PC-3 (cell line): ENCODE measurements around the gene CACNA1C. TPM values are rescaled to one million over a fixed set of nuclear protein-coding genes. Genes with fewer than 3 reads are reported as not detected.

Experiments
- ATAC-seq: fragments of 200-7000 bp; cut with Tn5 transposase; 2 replicates; pipeline ENCODE4 v1.9.1; 2020; ENCODE audit warnings: mild to moderate bottlenecking, moderate library complexity
- BruUV-seq: library from RNA; stranded (reverse); fragments of 400-500 nt; replicated peaks from 2 replicates; lab custom pipeline; 2021; lab: Mats Ljungman, UMichigan
- CTCF ChIA-PET: fragments of 300-600 bp; sonication (Branson Sonifier 250); formaldehyde crosslinking; loops from one replicate; lab custom pipeline; 2022; ENCODE audit warnings: antibody characterized with exemption; lab: Charles Lee
- POLR2A ChIA-PET: fragments of 300-600 bp; sonication (Branson Sonifier 250); formaldehyde crosslinking; loops from one replicate; lab custom pipeline; 2022; ENCODE audit warnings: antibody characterized with exemption; ENCODE audit not compliant: unreplicated experiment; lab: Charles Lee
- DNase-seq: peaks from one replicate; pipeline ENCODE4 v3.0.0-alpha.2; 2015
- H2AFZ ChIP-seq: fragments of 300-600 bp; sonication (generic); 2 replicates; pipeline ENCODE4 v1.6.0; 2016; ENCODE audit warnings: antibody characterized with exemption, low read length
- H3F3A ChIP-seq: fragments of 300-600 bp; sonication (generic); one replicate; pipeline ENCODE4 v1.6.0; 2017; ENCODE audit warnings: antibody characterized with exemption, low read length, control low read depth, mild to moderate bottlenecking; ENCODE audit not compliant: unreplicated experiment
- H3K27ac ChIP-seq: fragments of 300-600 bp; sonication (generic); 2 replicates; pipeline ENCODE4 v1.5.1; 2016; ENCODE audit warnings: mild to moderate bottlenecking, low read length
- H3K27me3 ChIP-seq: fragments of 300-600 bp; sonication (generic); 2 replicates; pipeline ENCODE4 v1.6.1; 2016; ENCODE audit warnings: low read length, mixed read lengths
- H3K36me3 ChIP-seq: fragments of 300-600 bp; sonication (generic); 2 replicates; pipeline ENCODE4 v1.6.1; 2016; ENCODE audit warnings: low read depth, mixed run types, low read length, mixed read lengths
- H3K4me1 ChIP-seq: fragments of 300-600 bp; sonication (generic); 2 replicates; pipeline ENCODE4 v1.5.1; 2016; ENCODE audit warnings: low read length; ENCODE audit not compliant: insufficient read depth
- H3K4me2 ChIP-seq: fragments of 300-600 bp; sonication (generic); 2 replicates; pipeline ENCODE4 v1.6.0; 2016; ENCODE audit warnings: low read length
- H3K4me3 ChIP-seq: fragments of 300-600 bp; sonication (generic); 2 replicates; pipeline ENCODE4 v1.5.1; 2016; ENCODE audit warnings: mild to moderate bottlenecking, low read length, mixed read lengths
- H3K79me2 ChIP-seq: fragments of 300-600 bp; sonication (generic); 2 replicates; pipeline ENCODE4 v1.6.1; 2017; ENCODE audit warnings: low read length, mixed read lengths
- H3K9ac ChIP-seq: fragments of 300-600 bp; sonication (generic); 2 replicates; pipeline ENCODE4 v1.6.0; 2016; ENCODE audit warnings: mild to moderate bottlenecking, low read length
- H3K9me2 ChIP-seq: fragments of 300-600 bp; sonication (generic); replicated peaks from 2 replicates; pipeline ENCODE4 v1.6.1; 2016; ENCODE audit warnings: mixed run types, low read length, mixed read lengths
- H3K9me3 ChIP-seq: fragments of 300-600 bp; sonication (generic); 2 replicates; pipeline ENCODE4 v1.6.1; 2016; ENCODE audit warnings: low read length, mixed read lengths
- H4K20me1 ChIP-seq: fragments of 300-600 bp; sonication (generic); 2 replicates; pipeline ENCODE4 v1.6.1; 2016; ENCODE audit warnings: low read length, mixed read lengths
- EZH2 ChIP-seq: fragments of 300-600 bp; sonication (generic); IDR thresholded peaks from one replicate; pipeline ENCODE4 v1.6.1; 2017; ENCODE audit warnings: antibody characterized with exemption, mild to moderate bottlenecking, low read length; ENCODE audit not compliant: unreplicated experiment
- EZH2phosphoT487 ChIP-seq: fragments of 300-600 bp; sonication (generic); IDR thresholded peaks from 2 replicates; pipeline ENCODE4 v1.6.1; 2018; ENCODE audit warnings: mild to moderate bottlenecking, antibody characterized with exemption, low read length, borderline replicate concordance
- intact Hi-C: fragments of 100-400 bp; cut with micrococcal nuclease; formaldehyde crosslinking; loops from 2 replicates; pipeline ENCODE4 v1.9.0; 2023
- total RNA-seq: library from RNA; depleted of rRNA; stranded (reverse); fragments of >200 nt; gene quantifications from 2 replicates; pipeline ENCODE4 v1.2.3, GENCODE V29; 2014
- TF ChIP-seq, protein P1 (sequence below): fragments of 300-600 bp; sonication (generic); conservative IDR thresholded peaks from 2 replicates; pipeline ENCODE4 v1.5.1; 2017; ENCODE audit warnings: antibody characterized with exemption, low read depth, mild to moderate bottlenecking, low read length

CACNA1C gene
- total RNA-seq, 1 experiment from 2014 or later = not detected

DNA sequence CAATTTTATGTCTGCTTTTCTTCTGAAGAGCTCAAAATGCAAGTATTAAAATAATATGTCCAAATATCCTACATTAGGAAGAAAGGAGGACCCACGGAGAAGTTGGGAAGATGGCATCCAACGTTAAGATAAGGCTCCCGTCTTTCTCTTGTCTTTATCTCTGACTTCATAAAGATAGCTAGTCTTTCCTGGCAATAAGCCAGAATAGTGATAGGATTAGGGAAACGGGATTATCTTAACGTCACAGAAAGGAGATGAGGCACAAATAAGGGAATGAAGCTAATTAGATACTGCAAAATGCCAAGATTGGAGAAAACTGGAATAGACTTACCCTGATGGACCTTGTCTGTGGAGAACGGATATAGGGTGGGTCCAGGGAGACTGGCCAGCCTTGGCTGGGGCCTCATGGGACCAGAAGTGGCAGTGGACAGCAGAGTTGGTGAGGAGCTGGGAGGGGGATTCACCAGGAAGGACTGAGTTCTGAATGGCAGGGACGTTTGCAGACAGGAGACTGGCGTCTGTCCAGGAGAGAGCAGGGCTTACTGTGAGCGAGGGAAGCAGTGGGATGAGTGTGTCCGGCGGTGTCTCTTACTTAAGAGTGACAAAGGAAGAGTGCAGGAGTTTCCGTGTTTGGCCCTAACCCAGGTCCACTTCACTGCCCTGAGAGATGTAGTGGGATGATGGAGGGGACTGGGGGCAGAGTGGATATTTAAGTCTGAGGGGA is 119.9 kb downstream of the CACNA1C start:
- Histone ChIP-seq H3K4me2 (no peak overlapping the region), H3K9me3 (no peaks in the 10 kb centered on the region), H3K9me2 (no peaks in the 10 kb centered on the region), H3K9ac (no peak overlapping the region), H2AFZ (no peak overlapping the region), H4K20me1 (no peaks in the 10 kb centered on the region), H3K27ac (no peak overlapping the region), H3K4me3 (no peak overlapping the region), H3K4me1 (peaks cover 4% of the 10 kb centered on the region; the same call in 1 of the 2 replicates), H3K36me3 (no peaks in the 10 kb centered on the region), H3K79me2 (no peaks in the 10 kb centered on the region), H3F3A (no peaks in the 10 kb centered on the region), H3K27me3 (peaks cover 61% of the 10 kb centered on the region)
- TF ChIP-seq, protein P1, sequence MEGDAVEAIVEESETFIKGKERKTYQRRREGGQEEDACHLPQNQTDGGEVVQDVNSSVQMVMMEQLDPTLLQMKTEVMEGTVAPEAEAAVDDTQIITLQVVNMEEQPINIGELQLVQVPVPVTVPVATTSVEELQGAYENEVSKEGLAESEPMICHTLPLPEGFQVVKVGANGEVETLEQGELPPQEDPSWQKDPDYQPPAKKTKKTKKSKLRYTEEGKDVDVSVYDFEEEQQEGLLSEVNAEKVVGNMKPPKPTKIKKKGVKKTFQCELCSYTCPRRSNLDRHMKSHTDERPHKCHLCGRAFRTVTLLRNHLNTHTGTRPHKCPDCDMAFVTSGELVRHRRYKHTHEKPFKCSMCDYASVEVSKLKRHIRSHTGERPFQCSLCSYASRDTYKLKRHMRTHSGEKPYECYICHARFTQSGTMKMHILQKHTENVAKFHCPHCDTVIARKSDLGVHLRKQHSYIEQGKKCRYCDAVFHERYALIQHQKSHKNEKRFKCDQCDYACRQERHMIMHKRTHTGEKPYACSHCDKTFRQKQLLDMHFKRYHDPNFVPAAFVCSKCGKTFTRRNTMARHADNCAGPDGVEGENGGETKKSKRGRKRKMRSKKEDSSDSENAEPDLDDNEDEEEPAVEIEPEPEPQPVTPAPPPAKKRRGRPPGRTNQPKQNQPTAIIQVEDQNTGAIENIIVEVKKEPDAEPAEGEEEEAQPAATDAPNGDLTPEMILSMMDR = no peak
- TF ChIP-seq EZH2phosphoT487 (no peak), EZH2 (no peak)
- ATAC-seq (no peak), DNase-seq (no peak)
- intact Hi-C loops = no loop called here
- BruUV-seq = no TSS peak
- ChIA-PET POLR2A (no interaction called here), CTCF (no interaction called here)

DNA sequence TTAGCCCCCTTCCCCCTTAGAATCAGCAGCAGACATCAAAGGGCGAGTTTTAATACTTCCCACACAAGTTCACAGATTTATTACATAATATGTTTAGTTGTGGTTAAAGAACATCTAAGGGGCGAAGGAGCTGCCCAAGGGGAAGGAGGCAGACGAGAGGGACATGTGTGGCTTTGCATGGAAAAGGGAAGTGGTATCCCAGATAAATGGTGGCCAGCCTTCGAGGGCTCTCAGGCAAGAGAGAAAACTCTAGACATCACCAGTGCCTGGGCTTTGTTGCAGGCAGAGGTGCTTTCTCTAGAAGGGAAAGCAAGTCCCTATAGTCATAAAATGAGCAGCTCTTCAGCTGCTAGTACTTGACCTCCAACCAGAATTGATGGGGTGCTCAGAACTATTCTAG is 121.2 kb downstream of the CACNA1C start:
- Histone ChIP-seq H3K4me2 (no peak overlapping the region), H3K9me3 (no peaks in the 10 kb centered on the region), H3K9me2 (no peaks in the 10 kb centered on the region), H2AFZ (no peak overlapping the region), H3K27me3 (peaks cover 69% of the 10 kb centered on the region), H3K36me3 (no peaks in the 10 kb centered on the region), H3K27ac (no peak overlapping the region), H4K20me1 (no peaks in the 10 kb centered on the region), H3K4me1 (peaks cover 3% of the 10 kb centered on the region; the same call in 1 of the 2 replicates), H3K4me3 (no peak overlapping the region), H3K9ac (no peak overlapping the region), H3F3A (no peaks in the 10 kb centered on the region), H3K79me2 (no peaks in the 10 kb centered on the region)
- ChIA-PET POLR2A (no interaction called here), CTCF (no interaction called here)
- TF ChIP-seq, protein P1 = no peak
- TF ChIP-seq EZH2 (no peak), EZH2phosphoT487 (no peak)
- intact Hi-C loops = no loop called here
- no peak for DNase-seq
- no TSS peak for BruUV-seq
- no peak for ATAC-seq

GRCh38 chr12:2177003-2177402 is 124.2 kb downstream of the CACNA1C start:
- Histone ChIP-seq H3F3A (no peaks in the 10 kb centered on the region), H3K4me1 (peaks cover 10% of the 10 kb centered on the region), H3K27ac (no peak overlapping the region), H3K79me2 (no peaks in the 10 kb centered on the region), H3K9me2 (no peaks in the 10 kb centered on the region), H3K9me3 (no peaks in the 10 kb centered on the region), H3K27me3 (peaks cover 57% of the 10 kb centered on the region), H2AFZ (no peak overlapping the region), H3K9ac (no peak overlapping the region), H3K4me2 (no peak overlapping the region), H4K20me1 (no peaks in the 10 kb centered on the region), H3K36me3 (no peaks in the 10 kb centered on the region), H3K4me3 (no peak overlapping the region)
- TF ChIP-seq EZH2phosphoT487 = no peak
- TF ChIP-seq EZH2 = no peak
- TF ChIP-seq, protein P1 = no peak
- intact Hi-C loops = no loop called here
- DNase-seq (no peak), ATAC-seq (no peak)
- no TSS peak for BruUV-seq
- POLR2A ChIA-PET = no interaction called here
- CTCF ChIA-PET = no interaction called here
